Measurements from ENCODE around the gene GAS7.

The GAS7 gene

DNA sequence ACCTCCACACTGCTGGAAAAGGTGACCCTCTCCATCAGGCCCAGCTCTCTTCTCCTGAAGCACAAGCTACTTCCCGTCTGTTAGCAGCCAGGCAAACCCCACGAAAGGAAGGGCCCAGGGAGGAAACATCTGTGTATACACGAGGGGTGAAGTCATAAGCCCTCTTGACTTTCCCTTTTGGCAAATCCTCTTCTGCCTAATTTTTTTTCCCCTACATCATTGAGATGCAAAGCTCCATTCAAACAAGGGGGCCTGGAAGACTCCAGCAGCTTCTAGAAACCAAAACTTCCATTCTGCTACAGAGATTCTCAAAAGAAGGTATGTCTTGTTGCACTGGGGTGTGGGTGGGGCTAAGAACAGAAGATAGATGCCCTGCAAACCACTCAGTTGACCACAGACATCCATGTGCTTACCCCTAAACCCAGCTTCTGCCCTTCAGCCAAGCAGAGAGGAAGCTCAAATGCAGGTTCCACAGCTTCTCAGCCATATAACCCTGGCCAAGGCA is 147.8 kb downstream of the GAS7 start:
- H3K27ac ChIP-seq (replicated peaks) = peak overlapping the region; percentile 49
- DNase-seq (ENCODE audit: low read depth in 1 of 2, low spot score in 1 of 2) = peak; percentile 55 to 64
- H3K27me3 ChIP-seq (ENCODE audit: insufficient read depth, poor library complexity, severe bottlenecking) = no peaks in the 10 kb centered on the region
- no peak overlapping the region for H3K4me3 ChIP-seq (replicated peaks; ENCODE audit: insufficient read depth, low read length)
- TF ChIP-seq, protein P1, sequence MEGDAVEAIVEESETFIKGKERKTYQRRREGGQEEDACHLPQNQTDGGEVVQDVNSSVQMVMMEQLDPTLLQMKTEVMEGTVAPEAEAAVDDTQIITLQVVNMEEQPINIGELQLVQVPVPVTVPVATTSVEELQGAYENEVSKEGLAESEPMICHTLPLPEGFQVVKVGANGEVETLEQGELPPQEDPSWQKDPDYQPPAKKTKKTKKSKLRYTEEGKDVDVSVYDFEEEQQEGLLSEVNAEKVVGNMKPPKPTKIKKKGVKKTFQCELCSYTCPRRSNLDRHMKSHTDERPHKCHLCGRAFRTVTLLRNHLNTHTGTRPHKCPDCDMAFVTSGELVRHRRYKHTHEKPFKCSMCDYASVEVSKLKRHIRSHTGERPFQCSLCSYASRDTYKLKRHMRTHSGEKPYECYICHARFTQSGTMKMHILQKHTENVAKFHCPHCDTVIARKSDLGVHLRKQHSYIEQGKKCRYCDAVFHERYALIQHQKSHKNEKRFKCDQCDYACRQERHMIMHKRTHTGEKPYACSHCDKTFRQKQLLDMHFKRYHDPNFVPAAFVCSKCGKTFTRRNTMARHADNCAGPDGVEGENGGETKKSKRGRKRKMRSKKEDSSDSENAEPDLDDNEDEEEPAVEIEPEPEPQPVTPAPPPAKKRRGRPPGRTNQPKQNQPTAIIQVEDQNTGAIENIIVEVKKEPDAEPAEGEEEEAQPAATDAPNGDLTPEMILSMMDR (IDR thresholded peaks at IDR 0.05; ENCODE audit: insufficient read depth, low read length) = no peak
- TF ChIP-seq GABPA (IDR thresholded peaks at IDR 0.05; ENCODE audit: low read depth) (no peak), SPI1 (IDR thresholded peaks at IDR 0.05; ENCODE audit: borderline replicate concordance, low read depth) (no peak; the same call in 1 of the 2 replicates), POLR2AphosphoS5 (IDR thresholded peaks at IDR 0.05; ENCODE audit: low read depth) (no peak)
- TF ChIP-seq, protein P2, sequence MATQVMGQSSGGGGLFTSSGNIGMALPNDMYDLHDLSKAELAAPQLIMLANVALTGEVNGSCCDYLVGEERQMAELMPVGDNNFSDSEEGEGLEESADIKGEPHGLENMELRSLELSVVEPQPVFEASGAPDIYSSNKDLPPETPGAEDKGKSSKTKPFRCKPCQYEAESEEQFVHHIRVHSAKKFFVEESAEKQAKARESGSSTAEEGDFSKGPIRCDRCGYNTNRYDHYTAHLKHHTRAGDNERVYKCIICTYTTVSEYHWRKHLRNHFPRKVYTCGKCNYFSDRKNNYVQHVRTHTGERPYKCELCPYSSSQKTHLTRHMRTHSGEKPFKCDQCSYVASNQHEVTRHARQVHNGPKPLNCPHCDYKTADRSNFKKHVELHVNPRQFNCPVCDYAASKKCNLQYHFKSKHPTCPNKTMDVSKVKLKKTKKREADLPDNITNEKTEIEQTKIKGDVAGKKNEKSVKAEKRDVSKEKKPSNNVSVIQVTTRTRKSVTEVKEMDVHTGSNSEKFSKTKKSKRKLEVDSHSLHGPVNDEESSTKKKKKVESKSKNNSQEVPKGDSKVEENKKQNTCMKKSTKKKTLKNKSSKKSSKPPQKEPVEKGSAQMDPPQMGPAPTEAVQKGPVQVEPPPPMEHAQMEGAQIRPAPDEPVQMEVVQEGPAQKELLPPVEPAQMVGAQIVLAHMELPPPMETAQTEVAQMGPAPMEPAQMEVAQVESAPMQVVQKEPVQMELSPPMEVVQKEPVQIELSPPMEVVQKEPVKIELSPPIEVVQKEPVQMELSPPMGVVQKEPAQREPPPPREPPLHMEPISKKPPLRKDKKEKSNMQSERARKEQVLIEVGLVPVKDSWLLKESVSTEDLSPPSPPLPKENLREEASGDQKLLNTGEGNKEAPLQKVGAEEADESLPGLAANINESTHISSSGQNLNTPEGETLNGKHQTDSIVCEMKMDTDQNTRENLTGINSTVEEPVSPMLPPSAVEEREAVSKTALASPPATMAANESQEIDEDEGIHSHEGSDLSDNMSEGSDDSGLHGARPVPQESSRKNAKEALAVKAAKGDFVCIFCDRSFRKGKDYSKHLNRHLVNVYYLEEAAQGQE (IDR thresholded peaks at IDR 0.05; ENCODE audit: insufficient replicate concordance, low read depth) = no peak

DNA sequence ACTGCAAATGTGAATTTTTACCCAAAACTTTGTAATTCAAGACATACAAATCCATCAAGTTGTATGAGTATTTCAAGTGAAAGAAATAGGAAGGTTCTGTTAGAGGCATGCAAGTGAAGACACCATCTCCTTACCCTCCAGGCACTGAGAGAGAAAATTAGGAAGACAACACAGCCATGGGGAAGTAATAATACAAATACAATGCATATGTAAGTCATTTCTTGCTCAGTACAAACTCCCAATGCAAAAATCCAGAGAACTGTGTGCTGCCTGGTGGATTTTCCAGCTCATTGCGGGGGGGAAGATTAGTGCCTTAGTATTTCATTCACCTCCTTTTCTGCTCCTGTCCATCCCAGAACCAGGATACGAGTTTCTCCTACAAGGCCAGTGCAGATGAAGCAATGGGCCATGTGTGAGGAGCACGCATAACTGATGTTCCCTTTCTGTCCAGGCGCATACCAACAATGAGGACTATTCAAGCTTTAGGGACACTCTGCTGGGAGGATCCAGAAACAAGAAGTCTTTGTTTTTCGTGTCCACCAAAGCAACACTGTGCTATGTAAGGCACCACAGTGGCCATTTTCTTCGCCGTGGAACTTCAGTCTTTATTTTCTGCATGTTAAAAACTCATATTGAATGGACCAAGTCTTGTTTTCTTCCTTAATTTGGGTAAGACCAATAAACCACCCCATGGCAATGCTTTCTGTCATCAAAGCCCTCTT is 149.6 kb downstream of the GAS7 start:
- no peak overlapping the region for H3K4me3 ChIP-seq (replicated peaks; ENCODE audit: insufficient read depth, low read length)
- no peak for DNase-seq (ENCODE audit: low read depth in 1 of 2, low spot score in 1 of 2)
- TF ChIP-seq POLR2AphosphoS5 (IDR thresholded peaks at IDR 0.05; ENCODE audit: low read depth) (no peak), SPI1 (IDR thresholded peaks at IDR 0.05; ENCODE audit: borderline replicate concordance, low read depth) (no peak), GABPA (IDR thresholded peaks at IDR 0.05; ENCODE audit: low read depth) (no peak)
- TF ChIP-seq, protein P2 (IDR thresholded peaks at IDR 0.05; ENCODE audit: insufficient replicate concordance, low read depth) = no peak
- TF ChIP-seq, protein P1 (IDR thresholded peaks at IDR 0.05; ENCODE audit: insufficient read depth, low read length) = no peak
- H3K27me3 ChIP-seq (ENCODE audit: insufficient read depth, poor library complexity, severe bottlenecking) = no peaks in the 10 kb centered on the region
- H3K27ac ChIP-seq (replicated peaks) = no peak overlapping the region

DNA sequence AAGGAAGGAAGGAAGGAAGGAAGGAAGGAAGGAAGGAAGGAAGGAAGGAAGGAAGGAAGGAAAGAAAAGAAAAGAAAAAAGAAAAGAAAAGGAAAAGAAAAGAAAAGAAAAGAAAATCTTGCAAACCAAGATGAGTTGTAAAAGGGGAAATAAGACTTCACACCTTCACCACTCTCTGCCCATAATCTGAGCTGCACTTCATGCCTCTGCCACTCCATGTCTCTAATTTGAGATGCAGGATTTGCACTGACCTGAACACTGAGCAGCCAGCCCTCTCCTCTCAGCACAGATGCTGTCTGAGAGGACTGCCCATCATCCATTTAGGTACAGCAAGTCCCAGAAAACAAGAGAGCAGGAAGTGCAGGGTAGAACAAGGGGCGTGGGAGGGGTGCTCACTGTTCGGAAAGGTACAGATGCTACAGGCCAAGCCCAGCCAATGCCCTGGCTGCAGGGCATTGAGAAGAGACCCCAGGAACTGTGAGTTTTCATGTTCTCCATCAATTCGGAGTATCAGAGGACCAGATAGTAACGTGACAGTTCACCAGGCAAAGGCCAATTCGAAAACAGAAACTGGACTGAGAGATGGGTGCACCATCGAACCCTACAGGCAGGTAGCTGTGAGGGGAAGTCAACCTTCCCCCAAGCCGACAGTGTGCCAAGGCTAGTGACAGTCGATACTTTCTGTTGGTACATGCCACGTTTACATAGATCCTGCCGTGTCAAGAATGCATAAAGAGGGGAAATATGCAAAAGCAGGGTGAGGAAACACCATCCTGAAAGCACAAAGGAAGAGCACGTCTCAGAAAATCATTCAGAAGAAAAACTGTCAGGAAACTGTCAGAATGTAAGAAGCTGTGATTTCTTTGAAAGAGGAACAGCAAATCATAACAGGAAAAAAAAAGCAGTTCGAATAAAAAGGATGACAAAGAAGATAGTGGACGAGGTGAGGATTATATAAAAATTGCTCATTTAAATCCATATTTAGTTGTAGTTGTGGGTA is 151.3 kb downstream of the GAS7 start:
- no peaks in the 10 kb centered on the region for H3K27me3 ChIP-seq (ENCODE audit: insufficient read depth, poor library complexity, severe bottlenecking)
- DNase-seq (ENCODE audit: low read depth in 1 of 2, low spot score in 1 of 2) = no peak
- TF ChIP-seq GABPA (IDR thresholded peaks at IDR 0.05; ENCODE audit: low read depth) (no peak), POLR2AphosphoS5 (IDR thresholded peaks at IDR 0.05; ENCODE audit: low read depth) (no peak), SPI1 (IDR thresholded peaks at IDR 0.05; ENCODE audit: borderline replicate concordance, low read depth) (no peak)
- TF ChIP-seq, protein P1 (IDR thresholded peaks at IDR 0.05; ENCODE audit: insufficient read depth, low read length) = no peak
- TF ChIP-seq, protein P2 (IDR thresholded peaks at IDR 0.05; ENCODE audit: insufficient replicate concordance, low read depth) = no peak
- H3K4me3 ChIP-seq (replicated peaks; ENCODE audit: insufficient read depth, low read length) = no peak overlapping the region
- H3K27ac ChIP-seq (replicated peaks) = no peak overlapping the region
